BE2C (cell line): Measurements from ENCODE around the gene TMEM250.

Source experiments
- DNase-seq: peaks from one replicate; pipeline ENCODE4 v3.0.0-alpha.2; 2020
- H3K27me3 ChIP-seq: fragments of 250-450 bp; sonication (Bioruptor Pico); 2 replicates; pipeline ENCODE4 v1.5.1; 2020; ENCODE audit warnings: mild to moderate bottlenecking
- H3K36me3 ChIP-seq: fragments of 250-450 bp; sonication (Bioruptor Pico); 2 replicates; pipeline ENCODE4 v1.5.1; 2020; ENCODE audit warnings: mild to moderate bottlenecking
- H3K4me1 ChIP-seq: fragments of 250-450 bp; sonication (Bioruptor Pico); 2 replicates; pipeline ENCODE4 v1.5.1; 2020
- H3K4me3 ChIP-seq: 2 replicates; pipeline ENCODE4 v1.5.1; 2011; ENCODE audit warnings: low read depth, low read length
- H3K9me3 ChIP-seq: fragments of 250-450 bp; sonication (Bioruptor Pico); 2 replicates; pipeline ENCODE4 v1.5.1; 2020
- CTCF ChIP-seq: IDR thresholded peaks from 2 replicates; pipeline ENCODE4 v1.5.1; 2012; ENCODE audit warnings: mild to moderate bottlenecking, low read depth, low read length

TMEM250 gene

DNA sequence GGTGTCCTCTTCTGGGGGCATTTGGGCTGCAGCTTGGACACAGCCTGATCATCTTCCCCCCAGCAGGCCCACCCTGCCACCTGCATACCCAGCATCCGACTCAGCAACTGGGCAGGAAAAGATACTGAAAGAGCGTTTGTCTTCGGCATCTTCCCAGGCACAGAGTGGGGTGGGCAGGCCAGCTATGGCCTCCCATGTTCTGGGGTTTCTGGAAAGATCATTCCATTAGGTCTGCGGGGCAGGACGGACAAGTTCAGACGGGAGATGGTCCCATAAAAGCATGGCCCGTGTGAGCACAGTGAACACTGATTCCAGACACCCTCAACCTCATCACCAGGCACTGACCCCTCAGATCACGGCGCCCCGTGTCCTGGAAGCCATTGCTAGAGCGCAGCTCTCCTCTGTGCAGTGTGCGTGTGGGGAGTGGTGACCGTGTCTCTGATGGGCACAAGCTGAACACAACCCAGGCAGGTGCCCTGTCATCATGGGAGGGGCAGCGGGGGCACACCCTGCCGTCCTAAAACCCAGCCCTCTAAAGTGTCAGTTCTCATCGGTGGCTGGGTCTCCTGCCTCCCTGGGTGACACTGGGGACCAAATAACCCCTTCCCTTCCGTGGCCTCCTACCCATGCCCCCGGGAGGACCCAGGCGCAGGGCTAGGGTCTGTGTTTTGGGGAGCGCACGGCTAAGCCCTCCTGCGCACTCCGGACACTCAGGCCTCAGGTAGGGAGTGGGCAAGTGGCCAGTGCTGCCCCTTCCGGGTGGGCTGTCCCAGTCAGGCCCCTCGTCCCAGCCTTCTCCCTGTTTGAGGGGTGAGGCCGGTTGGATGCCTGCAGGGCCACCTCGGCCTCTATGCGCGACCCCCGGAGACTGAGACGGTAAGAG, 13.2 kb upstream of the TMEM250 start:
- no peak for DNase-seq
- TF ChIP-seq CTCF: no peak
- Histone ChIP-seq H3K4me3 (no peak overlapping the region), H3K9me3 (no peaks in the 10 kb centered on the region), H3K27me3 (peaks cover 28% of the 10 kb centered on the region), H3K4me1 (no peaks in the 10 kb centered on the region), H3K36me3 (no peaks in the 10 kb centered on the region)

DNA sequence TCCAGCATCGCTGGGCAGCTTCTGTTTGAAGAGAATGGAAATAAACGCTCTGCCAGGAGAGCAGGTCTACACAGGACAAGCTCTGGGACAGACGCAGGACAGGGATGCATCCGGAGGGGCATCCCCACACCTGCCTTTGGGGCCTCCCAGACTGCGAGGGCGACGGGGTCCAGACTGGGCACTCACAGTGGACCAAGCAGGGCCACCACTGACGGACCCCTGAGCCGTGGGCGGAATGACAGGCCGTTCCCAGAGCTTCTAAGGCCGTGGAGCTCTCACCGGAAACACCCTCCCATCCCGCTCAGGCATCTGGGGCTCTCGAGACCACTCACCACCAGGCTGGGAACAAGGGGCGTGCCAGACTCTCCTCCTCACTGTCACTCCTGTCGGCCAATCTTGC, 10.5 kb upstream of the TMEM250 start:
- DNase-seq: no peak
- Histone ChIP-seq H3K4me3 (no peak overlapping the region), H3K4me1 (no peaks in the 10 kb centered on the region), H3K36me3 (no peaks in the 10 kb centered on the region), H3K27me3 (peaks cover 14% of the 10 kb centered on the region), H3K9me3 (no peaks in the 10 kb centered on the region)
- TF ChIP-seq CTCF: no peak

DNA sequence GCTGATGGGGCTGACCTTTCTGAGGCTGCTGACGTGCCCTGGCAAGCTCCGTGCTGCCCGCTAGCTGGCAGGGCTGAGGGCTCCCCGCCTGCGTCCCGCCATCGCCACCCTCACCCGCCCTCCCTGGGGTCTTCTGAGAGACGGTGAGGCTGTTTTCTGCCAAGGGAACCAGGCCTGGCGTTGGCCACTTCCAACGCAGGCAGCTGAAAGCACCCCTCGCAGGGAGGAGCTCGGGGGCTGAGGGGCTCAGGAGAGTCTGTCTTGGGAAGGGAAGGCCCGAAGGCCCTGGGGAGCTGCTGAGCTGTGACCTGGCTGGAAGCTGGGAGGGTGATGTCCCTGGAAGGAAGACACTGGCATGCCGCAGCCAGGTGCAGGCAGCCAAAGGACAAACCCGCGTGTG, 9.8 kb upstream of the TMEM250 start:
- Histone ChIP-seq H3K27me3 (peaks cover 7% of the 10 kb centered on the region), H3K4me3 (no peak overlapping the region), H3K9me3 (no peaks in the 10 kb centered on the region), H3K36me3 (no peaks in the 10 kb centered on the region), H3K4me1 (no peaks in the 10 kb centered on the region)
- no peak for DNase-seq
- TF ChIP-seq CTCF: no peak

DNA sequence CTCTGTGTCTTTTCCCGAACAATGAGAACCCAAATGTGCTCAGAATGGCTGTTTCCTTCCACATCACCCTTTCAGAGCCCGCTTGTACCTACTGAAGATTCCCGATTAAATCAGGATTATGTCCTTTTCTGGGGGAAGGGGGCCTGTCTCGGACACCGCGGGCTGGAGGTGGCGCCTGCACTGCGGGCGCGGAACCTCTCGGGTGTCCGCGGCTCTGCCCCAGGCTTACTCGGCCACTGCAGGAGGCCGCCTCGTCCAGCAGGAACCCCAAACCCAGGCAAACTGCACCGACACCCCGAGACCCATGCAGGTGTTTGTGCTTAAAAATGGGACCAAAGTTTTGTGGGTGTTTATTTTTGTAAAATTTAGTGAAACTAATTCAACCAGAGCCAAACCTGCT, 8.6 kb upstream of the TMEM250 start:
- 0 out of 2 replicates have a peak, but pooled peaks cover under 1% of the 10 kb centered on the region for H3K27me3 ChIP-seq
- peaks cover 3% of the 10 kb centered on the region; the same call in 1 of the 2 replicates for H3K4me1 ChIP-seq
- no peak overlapping the region for H3K4me3 ChIP-seq
- H3K36me3 ChIP-seq: no peaks in the 10 kb centered on the region
- DNase-seq: no peak
- no peak for TF ChIP-seq CTCF
- no peaks in the 10 kb centered on the region for H3K9me3 ChIP-seq

DNA sequence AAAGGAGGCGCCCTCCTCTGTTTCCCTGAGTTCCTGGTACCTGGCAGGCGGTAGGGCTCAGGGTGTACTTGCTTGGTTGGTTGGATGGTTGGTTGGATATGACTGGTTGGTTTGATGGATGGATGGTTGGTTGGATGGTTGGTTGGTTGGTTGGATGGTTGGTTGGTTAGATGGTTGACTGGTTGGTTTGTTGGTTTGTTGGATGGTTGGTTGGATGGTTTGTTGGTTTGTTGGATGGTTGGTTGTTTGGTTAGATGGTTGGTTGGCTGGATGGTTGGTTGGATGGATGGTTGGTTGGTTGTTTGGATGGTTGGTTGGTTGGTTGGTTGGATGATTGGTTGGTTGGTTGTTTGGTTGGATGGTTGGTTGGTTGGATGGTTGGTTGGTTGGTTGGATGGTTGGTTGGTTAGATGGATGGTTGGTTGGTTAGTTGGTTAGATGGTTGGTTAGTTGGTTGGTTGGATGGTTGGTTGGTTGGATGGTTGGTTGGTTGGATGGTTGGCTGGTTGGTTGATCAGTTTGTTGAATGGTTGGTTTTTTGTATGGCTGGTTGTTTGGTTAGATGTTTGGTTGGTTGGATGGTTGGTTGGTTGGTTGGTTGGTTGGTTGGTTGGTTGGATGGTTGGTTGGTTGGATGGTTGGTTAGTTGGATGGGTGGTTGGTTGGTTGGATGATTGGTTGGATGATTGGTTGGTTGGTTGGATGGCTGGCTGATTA, 6.5 kb upstream of the TMEM250 start:
- H3K36me3 ChIP-seq: no peaks in the 10 kb centered on the region
- H3K4me3 ChIP-seq: no peak overlapping the region
- TF ChIP-seq CTCF: no peak
- H3K9me3 ChIP-seq: no peaks in the 10 kb centered on the region
- H3K27me3 ChIP-seq: no peaks in the 10 kb centered on the region
- no peak for DNase-seq
- H3K4me1 ChIP-seq: peaks cover 3% of the 10 kb centered on the region; the same call in 1 of the 2 replicates
